Superior temporal gyrus (tissue), 1 donor: Measurements from ENCODE around the gene ECPAS.
"Not testable (repeated sequence)": the region's sequence is repeated elsewhere in the genome, so short reads cannot be mapped to it uniquely, and the experiment has no call there.

Experiments used
- DNase-seq: peaks from one replicate; pipeline ENCODE4 v3.0.0-alpha.2; 2016; ENCODE audit errors: extremely low spot score

Gene ECPAS

GRCh38 chr9:111334318-111334863, 149.8 kb downstream of the ECPAS start:
- DNase-seq = not testable (repeated sequence)

- no peak for DNase-seq
Observed at GRCh38 chr9:111330124-111330523, 154.1 kb downstream of the ECPAS start, which contains the start of gene OR2K2. TSS of gene OR2K2 (minus strand) at chr9:111330224. CDS start at chr9:111328433, 1,791 bp downstream.

GRCh38 chr9:111320631-111321030, 163.6 kb downstream of the ECPAS start:
- DNase-seq = no peak

DNA sequence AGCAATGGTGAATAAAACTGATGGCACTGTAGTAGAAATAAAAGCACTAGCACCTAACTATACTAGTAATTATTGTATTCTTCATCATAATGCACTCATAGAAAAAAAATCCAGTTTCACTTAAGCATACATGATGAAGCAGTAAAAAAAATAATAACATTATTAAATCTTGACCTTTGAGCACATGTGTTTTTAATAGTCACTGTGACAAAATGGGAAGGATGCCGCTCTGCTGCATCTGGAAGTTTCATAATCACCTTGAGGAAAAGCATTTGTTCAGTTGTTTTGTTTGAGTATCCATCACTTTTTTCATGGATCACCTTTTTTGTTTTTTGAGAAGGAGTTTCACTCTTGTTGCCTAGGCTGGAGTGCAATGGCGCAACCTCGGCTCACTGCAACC, 167.4 kb downstream of the ECPAS start:
- DNase-seq = no peak
